A549 (cell line): ENCODE data around the gene PDZD2. TPM values are rescaled to one million over a fixed set of nuclear protein-coding genes. Genes with fewer than 3 reads are reported as not detected.

Experiments
- ATAC-seq, 2 experiments: fragments of 200-7000 bp in 1 of 2; fragments of >200 bp in 1 of 2; cut with Nextera tagmentation in 1 of 2; cut with Tn5 transposase in 1 of 2; 3 replicates each; pipeline versions ENCODE4 v1.8.0 to v1.9.1; 2018 to 2020; ENCODE audit warnings: mild to moderate bottlenecking in 1 of 2, moderate library complexity in 1 of 2
- CTCF ChIA-PET: fragments of 300-600 bp; sonication (Branson Sonifier 250); formaldehyde crosslinking; extraction: SDS; loops from one replicate; lab custom pipeline; 2021; ENCODE audit warnings: antibody characterized with exemption, inconsistent platforms; lab: Yijun Ruan, JAX
- POLR2A ChIA-PET: fragments of 350-600 bp; formaldehyde crosslinking; extraction: SDS; loops from one replicate; lab custom pipeline; 2021; ENCODE audit warnings: antibody characterized with exemption, inconsistent platforms; lab: Yijun Ruan, JAX
- DNase-seq, 2 experiments: peaks; one replicate each; pipeline versions ENCODE4 v3.0.0 to v3.0.0-alpha.2; 2011 to 2016; ENCODE audit warnings: low read depth in 1 of 2, low spot score in 1 of 2
- FAIRE-seq: peaks from 2 replicates; lab custom pipeline; 2011; peaks lifted over from hg19 to GRCh38; lab: Jason Lieb, UNC
- H3K27ac ChIP-seq, 2 experiments: fragments of >200 bp; sonication (Bioruptor Twin); formaldehyde crosslinking; 3 replicates each; pipeline ENCODE4 v1.5.1; 2016 to 2017
- H3K4me1 ChIP-seq: fragments of >200 bp; sonication (Bioruptor Twin); formaldehyde crosslinking; 3 replicates; pipeline ENCODE4 v1.6.1; 2016
- H3K4me2 ChIP-seq: fragments of >200 bp; sonication (Bioruptor Twin); formaldehyde crosslinking; 3 replicates; pipeline ENCODE4 v1.6.1; 2016
- H3K4me3 ChIP-seq: fragments of >200 bp; sonication (Bioruptor Twin); formaldehyde crosslinking; 3 replicates; pipeline ENCODE4 v1.5.1; 2016
- H3K9me3 ChIP-seq: fragments of >200 bp; sonication (Bioruptor Twin); formaldehyde crosslinking; 3 replicates; pipeline ENCODE4 v1.6.1; 2016
- BHLHE40 ChIP-seq: IDR thresholded peaks from 2 replicates; pipeline ENCODE4 v1.6.1; 2012; ENCODE audit warnings: low read depth, low read length, inconsistent platforms
- CBX8 ChIP-seq: fragments of 200-600 bp; sonication (generic); IDR thresholded peaks from 2 replicates; pipeline ENCODE4 v1.6.1; 2016
- CHD4 ChIP-seq: fragments of 200-600 bp; sonication (generic); IDR thresholded peaks from 2 replicates; pipeline ENCODE4 v1.6.1; 2016; ENCODE audit warnings: antibody characterized with exemption, mild to moderate bottlenecking, borderline replicate concordance
- EP300 ChIP-seq, 2 experiments: fragments of >200 bp; sonication (Bioruptor Twin); formaldehyde crosslinking; IDR thresholded peaks; 2 replicates in 1 of 2; 3 replicates in 1 of 2; pipeline ENCODE4 v1.6.1; 2016 to 2017
- ESRRA ChIP-seq: fragments of 150-350 bp; IDR thresholded peaks from 2 replicates; pipeline ENCODE4 v1.6.1; 2014; ENCODE audit warnings: mild to moderate bottlenecking, low read length, borderline replicate concordance
- FOSB ChIP-seq: fragments of 250-450 bp; sonication (Bioruptor Pico); IDR thresholded peaks from 2 replicates; pipeline ENCODE4 v1.5.0; 2020; ENCODE audit warnings: mild to moderate bottlenecking, moderate library complexity
- FOXS1 ChIP-seq: fragments of 250-450 bp; sonication (Bioruptor Pico); IDR thresholded peaks from 2 replicates; pipeline ENCODE4 v1.5.0; 2020; ENCODE audit warnings: mild to moderate bottlenecking, moderate library complexity
- GATA3 ChIP-seq: IDR thresholded peaks from 2 replicates; pipeline ENCODE4 v1.6.1; 2012; ENCODE audit warnings: borderline replicate concordance
- HDAC2 ChIP-seq: fragments of 200-600 bp; sonication (generic); IDR thresholded peaks from 2 replicates; pipeline ENCODE4 v1.6.1; 2016
- HEYL ChIP-seq: fragments of 250-450 bp; sonication (Bioruptor Pico); IDR thresholded peaks from 2 replicates; pipeline ENCODE4 v1.8.0; 2021; ENCODE audit warnings: mild to moderate bottlenecking, moderate library complexity
- HOXA7 ChIP-seq: fragments of 250-450 bp; sonication (Bioruptor Pico); IDR thresholded peaks from 2 replicates; pipeline ENCODE4 v1.5.0; 2020; ENCODE audit warnings: mild to moderate bottlenecking, moderate library complexity
- JUN ChIP-seq, 2 experiments: fragments of >200 bp; sonication (Bioruptor Twin); formaldehyde crosslinking; IDR thresholded peaks; 2 replicates in 1 of 2; 3 replicates in 1 of 2; pipeline ENCODE4 v1.6.1; 2016 to 2017
- KDM1A ChIP-seq: fragments of 200-600 bp; sonication (generic); IDR thresholded peaks from 2 replicates; pipeline ENCODE4 v1.6.1; 2016; ENCODE audit warnings: low read depth, mild to moderate bottlenecking
- MAFK ChIP-seq: fragments of 450-650 bp; IDR thresholded peaks from 2 replicates; pipeline ENCODE4 v1.6.1; 2014; ENCODE audit not compliant: partially characterized antibody
- MAZ ChIP-seq: fragments of 150-350 bp; IDR thresholded peaks from 2 replicates; pipeline ENCODE4 v1.6.1; 2014; ENCODE audit warnings: antibody characterized with exemption, low read depth, low read length, borderline replicate concordance
- NPAS2 ChIP-seq: fragments of 250-450 bp; sonication (Bioruptor Pico); IDR thresholded peaks from 2 replicates; pipeline ENCODE4 v1.8.0; 2022; ENCODE audit warnings: mild to moderate bottlenecking, moderate library complexity, borderline replicate concordance
- PHF8 ChIP-seq: fragments of 200-600 bp; sonication (generic); IDR thresholded peaks from 2 replicates; pipeline ENCODE4 v1.6.1; 2016; ENCODE audit warnings: low read depth, mild to moderate bottlenecking, antibody characterized with exemption, moderate library complexity, borderline replicate concordance
- RCOR1 ChIP-seq: fragments of 150-350 bp; IDR thresholded peaks from 2 replicates; pipeline ENCODE4 v1.6.1; 2014; ENCODE audit warnings: antibody characterized with exemption, low read length, low read depth
- RFX5 ChIP-seq: fragments of 450-650 bp; IDR thresholded peaks from 2 replicates; pipeline ENCODE4 v1.7.1; 2014; ENCODE audit warnings: antibody characterized with exemption, mild to moderate bottlenecking, moderate library complexity
- SMC3 ChIP-seq: fragments of >200 bp; sonication (Bioruptor Twin); formaldehyde crosslinking; IDR thresholded peaks from 3 replicates; pipeline ENCODE4 v1.6.1; 2018; ENCODE audit warnings: inconsistent platforms
- TFCP2L1 ChIP-seq: fragments of 250-450 bp; sonication (Bioruptor Pico); IDR thresholded peaks from 2 replicates; pipeline ENCODE4 v1.5.0; 2021; ENCODE audit warnings: mild to moderate bottlenecking
- ZC3H11A ChIP-seq: fragments of 450-650 bp; IDR thresholded peaks from 2 replicates; pipeline ENCODE4 v1.6.1; 2014; ENCODE audit warnings: antibody characterized with exemption, mild to moderate bottlenecking
- ZNF302 ChIP-seq: fragments of 250-450 bp; sonication (Bioruptor Pico); IDR thresholded peaks from 2 replicates; pipeline ENCODE4 v1.9.0; 2021; ENCODE audit warnings: inconsistent platforms, mild to moderate bottlenecking, moderate library complexity
- WGBS: methylation state at CpG from one replicate; pipeline ENCODE4 v1.1.6; 2017; ENCODE audit errors: missing lambda C conversion rate; 5-methylcytosine and 5-hydroxymethylcytosine counted together
- polyA plus RNA-seq, 4 experiments: library from polyadenylated mRNA; depleted of rRNA in 3 of 4; stranded (reverse); fragments of >200 nt; fragmentation: RNase III in 1 of 4; extraction: RNeasy Plus Mini Kit Qiagen cat#74134 plus additional on column Dnase treatment in 1 of 4; gene quantifications; 2 replicates in 3 of 4; 3 replicates in 1 of 4; pipeline ENCODE4 v1.2.3, GENCODE V29; 2011 to 2017
- TF ChIP-seq, protein P1 (sequence below): IDR thresholded peaks from 2 replicates; pipeline ENCODE4 v1.6.1; 2012; ENCODE audit warnings: low read depth, borderline replicate concordance
- TF ChIP-seq, protein P2 (sequence below): fragments of >200 bp; sonication (Bioruptor Twin); formaldehyde crosslinking; IDR thresholded peaks from 3 replicates; pipeline ENCODE4 v1.5.1; 2016
- TF ChIP-seq, protein P3 (sequence below): fragments of 450-650 bp; IDR thresholded peaks from 2 replicates; pipeline ENCODE4 v1.6.1; 2014; ENCODE audit warnings: antibody characterized with exemption
- TF ChIP-seq, protein P4 (sequence below): fragments of >200 bp; sonication (Bioruptor Twin); formaldehyde crosslinking; IDR thresholded peaks from 2 replicates; pipeline ENCODE4 v1.6.1; 2016
- TF ChIP-seq, protein P5 (sequence below): fragments of 250-450 bp; sonication (Bioruptor Pico); IDR thresholded peaks from 2 replicates; pipeline ENCODE4 v1.5.0; 2021; ENCODE audit warnings: mild to moderate bottlenecking, moderate library complexity, borderline replicate concordance

Gene PDZD2
- polyA plus RNA-seq, 2 of the 4 experiments (the other 2 are of a cell fraction), result 0.06 to 0.09 TPM

DNA sequence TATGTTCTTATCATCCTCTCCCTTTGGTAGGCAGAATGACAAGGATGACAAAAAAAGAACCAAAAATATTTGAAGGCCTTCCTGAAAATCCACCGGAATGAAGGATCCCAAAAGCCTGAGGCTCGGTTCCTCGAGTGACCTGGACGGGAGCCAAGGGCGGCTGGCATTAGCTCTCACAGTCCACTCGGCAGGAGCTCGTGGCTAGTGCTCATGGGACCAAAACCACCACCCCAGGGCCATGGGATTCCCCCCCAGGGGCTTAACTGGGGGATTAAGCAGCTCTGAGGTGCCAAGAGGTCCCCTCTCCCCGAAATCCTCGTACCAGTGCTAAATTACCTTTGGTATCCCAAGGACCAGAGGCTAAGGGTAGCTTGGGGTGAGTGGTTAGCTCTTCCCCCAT, 586 bp upstream of the PDZD2 start:
- peak overlapping the region; percentile 56 for H3K4me3 ChIP-seq
- H3K4me2 ChIP-seq, result peak overlapping the region; percentile 93
- peaks cover 7% of the 10 kb centered on the region; the same call in 2 of the 3 replicates for H3K4me1 ChIP-seq
- ATAC-seq, result no peak; a peak in 1 of 6 replicates
- no peak for DNase-seq
- H3K27ac ChIP-seq, result no peak overlapping the region
- no peaks in the 10 kb centered on the region for H3K9me3 ChIP-seq
- POLR2A ChIA-PET, result no interaction called here
- no peak for TF ChIP-seq KDM1A
- TF ChIP-seq FOSB (CRISPR knock-in tag), result no peak
- no peak for TF ChIP-seq SMC3
- no peak for TF ChIP-seq HOXA7
- TF ChIP-seq CBX8, result no peak
- TF ChIP-seq, protein P1, sequence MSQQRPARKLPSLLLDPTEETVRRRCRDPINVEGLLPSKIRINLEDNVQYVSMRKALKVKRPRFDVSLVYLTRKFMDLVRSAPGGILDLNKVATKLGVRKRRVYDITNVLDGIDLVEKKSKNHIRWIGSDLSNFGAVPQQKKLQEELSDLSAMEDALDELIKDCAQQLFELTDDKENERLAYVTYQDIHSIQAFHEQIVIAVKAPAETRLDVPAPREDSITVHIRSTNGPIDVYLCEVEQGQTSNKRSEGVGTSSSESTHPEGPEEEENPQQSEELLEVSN, result no peak
- no peak for TF ChIP-seq EP300 (IDR thresholded peaks at IDR 0.05)
- TF ChIP-seq, protein P2, sequence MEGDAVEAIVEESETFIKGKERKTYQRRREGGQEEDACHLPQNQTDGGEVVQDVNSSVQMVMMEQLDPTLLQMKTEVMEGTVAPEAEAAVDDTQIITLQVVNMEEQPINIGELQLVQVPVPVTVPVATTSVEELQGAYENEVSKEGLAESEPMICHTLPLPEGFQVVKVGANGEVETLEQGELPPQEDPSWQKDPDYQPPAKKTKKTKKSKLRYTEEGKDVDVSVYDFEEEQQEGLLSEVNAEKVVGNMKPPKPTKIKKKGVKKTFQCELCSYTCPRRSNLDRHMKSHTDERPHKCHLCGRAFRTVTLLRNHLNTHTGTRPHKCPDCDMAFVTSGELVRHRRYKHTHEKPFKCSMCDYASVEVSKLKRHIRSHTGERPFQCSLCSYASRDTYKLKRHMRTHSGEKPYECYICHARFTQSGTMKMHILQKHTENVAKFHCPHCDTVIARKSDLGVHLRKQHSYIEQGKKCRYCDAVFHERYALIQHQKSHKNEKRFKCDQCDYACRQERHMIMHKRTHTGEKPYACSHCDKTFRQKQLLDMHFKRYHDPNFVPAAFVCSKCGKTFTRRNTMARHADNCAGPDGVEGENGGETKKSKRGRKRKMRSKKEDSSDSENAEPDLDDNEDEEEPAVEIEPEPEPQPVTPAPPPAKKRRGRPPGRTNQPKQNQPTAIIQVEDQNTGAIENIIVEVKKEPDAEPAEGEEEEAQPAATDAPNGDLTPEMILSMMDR, result no peak
- no peak for TF ChIP-seq CHD4
- no peak for TF ChIP-seq RCOR1
- TF ChIP-seq NPAS2 (CRISPR knock-in tag), result no peak
- TF ChIP-seq TFCP2L1 (CRISPR knock-in tag), result no peak
- TF ChIP-seq RFX5, result no peak
- no peak for TF ChIP-seq FOXS1 (CRISPR knock-in tag)
- no peak for TF ChIP-seq HDAC2
- no peak for TF ChIP-seq ESRRA
- 22% methylated on average over 9 of the region's 9 CpGs for WGBS
- no peak for FAIRE-seq
- CTCF ChIA-PET, result interaction anchor here (0.6 to 2.5 kb wide), 18 partner anchors 10 to 534 kb away, joined by 3 to 16 read pairs (median 4); no protein-coding TSS in a partner anchor

DNA sequence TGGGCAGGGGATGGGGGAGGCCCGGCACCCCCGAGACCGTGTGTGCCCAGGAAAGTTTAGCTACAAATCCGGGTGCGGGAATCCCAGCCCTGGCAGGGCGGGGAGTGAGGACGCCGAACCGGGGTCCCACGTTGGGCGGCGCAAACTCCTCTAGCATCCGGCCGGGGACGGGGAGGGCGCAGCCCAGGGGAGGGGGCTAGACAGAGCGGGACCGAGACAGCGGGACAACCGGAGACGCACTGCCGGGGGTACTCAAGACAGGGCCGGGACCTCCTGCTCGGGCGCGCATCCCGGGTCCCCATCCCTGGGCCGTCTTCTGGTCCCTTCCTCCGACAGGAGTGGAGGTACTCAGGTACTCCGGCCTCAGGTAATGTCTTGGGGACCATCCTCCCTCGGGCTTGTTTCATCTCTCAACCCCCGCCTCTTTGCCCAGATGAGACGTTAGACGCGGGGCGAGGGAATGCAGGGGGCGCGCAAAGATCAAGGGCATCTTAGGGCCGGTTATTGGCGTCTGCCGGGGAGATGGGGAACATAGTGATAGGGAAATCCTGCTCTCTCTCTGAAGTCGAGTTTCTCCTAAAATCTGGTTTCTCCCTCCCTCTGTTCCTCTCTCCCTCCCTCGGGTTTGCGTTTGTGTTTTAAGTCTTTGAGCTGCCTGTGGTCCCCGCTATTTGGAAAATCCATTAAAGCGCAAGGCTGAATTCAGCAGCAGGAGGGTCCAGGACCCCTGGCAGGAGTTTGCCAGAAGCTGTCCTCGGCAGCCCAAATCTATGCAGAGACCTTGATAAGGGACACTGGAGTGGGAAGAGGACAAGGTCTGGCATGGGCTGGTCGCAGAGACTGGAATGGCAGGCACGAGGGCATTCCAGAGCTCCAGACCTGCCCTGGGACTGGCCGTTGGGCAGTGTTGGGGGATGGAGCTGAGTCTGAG, 815 bp downstream of the PDZD2 start:
- Histone ChIP-seq H3K4me3 (peak overlapping the region; percentile 56), H3K4me1 (peaks cover 7% of the 10 kb centered on the region; the same call in 2 of the 3 replicates), H3K27ac (peak overlapping the region in 1 of 2 experiments; percentile 42; a peak in 3 of 6 replicates), H3K9me3 (no peaks in the 10 kb centered on the region), H3K4me2 (peak overlapping the region; percentile 93)
- no peak for FAIRE-seq
- ChIA-PET CTCF (interaction anchor here (0.6 to 2.5 kb wide), 11 partner anchors 11 to 792 kb away, joined by 3 to 16 read pairs (median 4); no protein-coding TSS in a partner anchor), POLR2A (no interaction called here)
- 40% methylated on average over 38 of the region's 50 CpGs for WGBS
- 0 out of 6 replicates have a peak, but pooled peaks of 1 of the 2 experiments have one; percentile 4 for ATAC-seq
- no peak for DNase-seq
- TF ChIP-seq BHLHE40 (no peak), ZNF302 (CRISPR knock-in tag) (no peak), GATA3 (no peak), JUN (IDR thresholded peaks at IDR 0.05) (no peak), HEYL (CRISPR knock-in tag) (no peak), MAZ (no peak), FOXS1 (CRISPR knock-in tag) (no peak), RFX5 (no peak), ZC3H11A (no peak), RCOR1 (no peak), PHF8 (no peak), SMC3 (no peak), MAFK (no peak)
- TF ChIP-seq, protein P3, sequence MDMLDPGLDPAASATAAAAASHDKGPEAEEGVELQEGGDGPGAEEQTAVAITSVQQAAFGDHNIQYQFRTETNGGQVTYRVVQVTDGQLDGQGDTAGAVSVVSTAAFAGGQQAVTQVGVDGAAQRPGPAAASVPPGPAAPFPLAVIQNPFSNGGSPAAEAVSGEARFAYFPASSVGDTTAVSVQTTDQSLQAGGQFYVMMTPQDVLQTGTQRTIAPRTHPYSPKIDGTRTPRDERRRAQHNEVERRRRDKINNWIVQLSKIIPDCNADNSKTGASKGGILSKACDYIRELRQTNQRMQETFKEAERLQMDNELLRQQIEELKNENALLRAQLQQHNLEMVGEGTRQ, result no peak
- TF ChIP-seq, protein P4, sequence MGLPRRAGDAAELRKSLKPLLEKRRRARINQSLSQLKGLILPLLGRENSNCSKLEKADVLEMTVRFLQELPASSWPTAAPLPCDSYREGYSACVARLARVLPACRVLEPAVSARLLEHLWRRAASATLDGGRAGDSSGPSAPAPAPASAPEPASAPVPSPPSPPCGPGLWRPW, result no peak
- TF ChIP-seq, protein P5, sequence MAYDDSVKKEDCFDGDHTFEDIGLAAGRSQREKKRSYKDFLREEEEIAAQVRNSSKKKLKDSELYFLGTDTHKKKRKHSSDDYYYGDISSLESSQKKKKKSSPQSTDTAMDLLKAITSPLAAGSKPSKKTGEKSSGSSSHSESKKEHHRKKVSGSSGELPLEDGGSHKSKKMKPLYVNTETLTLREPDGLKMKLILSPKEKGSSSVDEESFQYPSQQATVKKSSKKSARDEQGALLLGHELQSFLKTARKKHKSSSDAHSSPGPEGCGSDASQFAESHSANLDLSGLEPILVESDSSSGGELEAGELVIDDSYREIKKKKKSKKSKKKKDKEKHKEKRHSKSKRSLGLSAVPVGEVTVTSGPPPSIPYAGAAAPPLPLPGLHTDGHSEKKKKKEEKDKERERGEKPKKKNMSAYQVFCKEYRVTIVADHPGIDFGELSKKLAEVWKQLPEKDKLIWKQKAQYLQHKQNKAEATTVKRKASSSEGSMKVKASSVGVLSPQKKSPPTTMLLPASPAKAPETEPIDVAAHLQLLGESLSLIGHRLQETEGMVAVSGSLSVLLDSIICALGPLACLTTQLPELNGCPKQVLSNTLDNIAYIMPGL, result no peak
